ENCODE results near the gene STIMATE. TPM values are rescaled to one million over a fixed set of nuclear protein-coding genes. Genes with fewer than 3 reads are reported as not detected.

STIMATE gene
- total RNA-seq, 2 donors from 2014 or later = 7.6 to 10.3 TPM

DNA sequence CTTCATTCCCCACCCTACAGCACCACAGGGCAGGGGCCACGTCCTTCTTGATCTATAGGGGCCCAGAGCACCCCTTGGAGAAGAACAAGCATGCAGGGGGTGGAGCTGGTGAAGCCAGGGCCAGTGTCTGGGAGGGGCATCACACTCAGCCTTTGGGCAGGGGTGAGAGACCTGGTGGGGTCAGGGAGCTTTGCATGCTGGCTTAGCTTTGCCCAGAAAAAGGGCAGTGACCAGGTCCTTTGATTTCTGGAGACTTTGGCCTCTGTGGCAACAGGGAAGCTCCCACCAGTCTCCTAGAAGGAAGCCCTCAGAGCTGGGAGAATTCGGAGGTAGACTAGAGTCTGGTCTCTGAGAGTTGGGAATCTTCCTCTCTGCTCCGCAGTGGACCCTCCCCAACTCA lies 67.9 kb downstream of the STIMATE start:
- Histone ChIP-seq H3K4me1 (peaks cover 0 to 24% of the 10 kb centered on the region in 2 donors), H3K4me3 (no peak overlapping the region), H3K9me3 (no peaks in the 10 kb centered on the region), H3K27ac (no peak overlapping the region), H3K36me3 (no peaks in the 10 kb centered on the region), H3K27me3 (no peaks in the 10 kb centered on the region)
- no peak for DNase-seq (ENCODE audit: low spot score)
- TF ChIP-seq, protein P1, sequence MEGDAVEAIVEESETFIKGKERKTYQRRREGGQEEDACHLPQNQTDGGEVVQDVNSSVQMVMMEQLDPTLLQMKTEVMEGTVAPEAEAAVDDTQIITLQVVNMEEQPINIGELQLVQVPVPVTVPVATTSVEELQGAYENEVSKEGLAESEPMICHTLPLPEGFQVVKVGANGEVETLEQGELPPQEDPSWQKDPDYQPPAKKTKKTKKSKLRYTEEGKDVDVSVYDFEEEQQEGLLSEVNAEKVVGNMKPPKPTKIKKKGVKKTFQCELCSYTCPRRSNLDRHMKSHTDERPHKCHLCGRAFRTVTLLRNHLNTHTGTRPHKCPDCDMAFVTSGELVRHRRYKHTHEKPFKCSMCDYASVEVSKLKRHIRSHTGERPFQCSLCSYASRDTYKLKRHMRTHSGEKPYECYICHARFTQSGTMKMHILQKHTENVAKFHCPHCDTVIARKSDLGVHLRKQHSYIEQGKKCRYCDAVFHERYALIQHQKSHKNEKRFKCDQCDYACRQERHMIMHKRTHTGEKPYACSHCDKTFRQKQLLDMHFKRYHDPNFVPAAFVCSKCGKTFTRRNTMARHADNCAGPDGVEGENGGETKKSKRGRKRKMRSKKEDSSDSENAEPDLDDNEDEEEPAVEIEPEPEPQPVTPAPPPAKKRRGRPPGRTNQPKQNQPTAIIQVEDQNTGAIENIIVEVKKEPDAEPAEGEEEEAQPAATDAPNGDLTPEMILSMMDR (IDR thresholded peaks at IDR 0.05) = no peak

DNA sequence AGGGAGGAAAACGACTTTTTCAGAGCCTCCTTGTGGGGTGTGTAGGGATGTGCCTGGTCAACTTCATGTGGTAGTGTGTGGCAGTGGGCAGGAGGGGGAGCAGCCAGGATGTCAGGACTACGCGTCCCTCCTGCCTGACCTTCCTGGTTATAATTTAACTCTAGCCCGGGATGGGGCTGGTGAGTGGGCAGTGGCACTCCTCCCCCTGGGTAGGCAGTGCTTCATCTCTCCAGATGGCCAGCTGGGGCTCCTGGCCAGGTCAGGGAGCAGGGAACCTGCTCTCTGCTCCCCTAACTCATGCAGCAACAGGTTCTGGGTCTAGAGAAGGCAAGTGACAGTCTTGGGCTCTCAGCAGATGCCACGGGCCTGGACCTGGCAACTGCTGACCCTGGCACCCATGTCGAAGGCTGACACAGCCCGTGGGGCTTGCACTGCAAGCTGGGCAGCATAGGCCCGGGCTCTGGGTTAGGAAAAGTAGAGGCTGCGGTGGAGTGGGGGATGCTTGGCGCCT lies 69.4 kb downstream of the STIMATE start:
- Histone ChIP-seq H3K27ac (no peak overlapping the region), H3K4me1 (peaks cover 0 to 17% of the 10 kb centered on the region in 2 donors), H3K4me3 (no peak overlapping the region), H3K9me3 (no peaks in the 10 kb centered on the region), H3K36me3 (peaks cover 8% of the 10 kb centered on the region), H3K27me3 (no peaks in the 10 kb centered on the region)
- DNase-seq (ENCODE audit: low spot score) = no peak
- TF ChIP-seq, protein P1 (IDR thresholded peaks at IDR 0.05) = no peak

DNA sequence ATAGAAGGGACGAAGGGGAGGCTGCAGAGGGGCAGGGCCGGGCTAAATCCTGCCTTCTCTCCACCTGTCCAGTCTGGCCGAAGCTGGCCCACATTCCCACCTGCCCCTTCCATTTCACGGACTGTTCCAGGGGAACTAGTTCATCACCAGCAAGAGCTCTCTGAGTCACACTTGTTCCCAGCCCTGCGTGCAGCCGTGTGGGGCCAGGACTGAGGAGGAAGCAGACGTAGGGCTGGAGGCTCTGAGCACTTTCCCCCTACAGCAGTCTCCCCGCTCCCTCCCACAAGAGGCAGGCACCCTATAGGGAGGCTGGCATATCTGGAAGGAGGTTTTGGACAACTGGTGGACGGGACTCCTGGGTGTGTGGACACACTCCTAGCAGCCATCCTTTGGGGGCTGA lies 69.9 kb downstream of the STIMATE start:
- no peak overlapping the region for H3K27ac ChIP-seq

DNA sequence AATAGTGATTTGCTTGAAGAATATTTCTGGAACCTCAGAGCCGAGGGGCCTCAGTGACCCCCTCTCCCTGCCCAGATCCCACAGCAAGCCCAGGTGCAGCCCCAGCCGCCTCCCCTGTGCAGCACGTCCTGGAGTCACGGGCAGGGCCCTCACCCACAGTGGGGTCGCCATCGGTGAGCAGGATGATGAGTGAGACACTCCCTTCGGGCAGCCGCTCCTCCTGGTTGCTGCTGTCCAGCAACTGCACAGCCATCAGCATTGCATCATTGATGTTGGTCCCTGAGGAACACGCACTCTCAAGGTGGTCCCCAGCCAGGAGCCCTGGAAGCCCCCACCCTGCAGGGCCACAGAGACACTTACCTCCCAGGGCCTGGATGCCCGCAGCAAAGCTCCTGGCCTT lies 73.3 kb downstream of the STIMATE start:
- H3K27me3 ChIP-seq = no peaks in the 10 kb centered on the region
- TF ChIP-seq, protein P1 (IDR thresholded peaks at IDR 0.05) = no peak
- no peak overlapping the region for H3K4me3 ChIP-seq
- no peak for DNase-seq (ENCODE audit: low spot score)
- no peak overlapping the region for H3K27ac ChIP-seq
- H3K9me3 ChIP-seq = no peaks in the 10 kb centered on the region
- peaks cover 8% of the 10 kb centered on the region for H3K36me3 ChIP-seq
- H3K4me1 ChIP-seq = no peaks in the 10 kb centered on the region

More for the DNA sequence above, 69.9 kb downstream of the STIMATE start:
- H3K36me3 ChIP-seq = peaks cover 8% of the 10 kb centered on the region
- H3K4me1 ChIP-seq = peaks cover 0 to 17% of the 10 kb centered on the region in 2 donors
- no peaks in the 10 kb centered on the region for H3K27me3 ChIP-seq
- TF ChIP-seq, protein P1 (IDR thresholded peaks at IDR 0.05) = no peak
- H3K4me3 ChIP-seq = no peak overlapping the region
- H3K9me3 ChIP-seq = no peaks in the 10 kb centered on the region
- DNase-seq (ENCODE audit: low spot score) = no peak

DNA sequence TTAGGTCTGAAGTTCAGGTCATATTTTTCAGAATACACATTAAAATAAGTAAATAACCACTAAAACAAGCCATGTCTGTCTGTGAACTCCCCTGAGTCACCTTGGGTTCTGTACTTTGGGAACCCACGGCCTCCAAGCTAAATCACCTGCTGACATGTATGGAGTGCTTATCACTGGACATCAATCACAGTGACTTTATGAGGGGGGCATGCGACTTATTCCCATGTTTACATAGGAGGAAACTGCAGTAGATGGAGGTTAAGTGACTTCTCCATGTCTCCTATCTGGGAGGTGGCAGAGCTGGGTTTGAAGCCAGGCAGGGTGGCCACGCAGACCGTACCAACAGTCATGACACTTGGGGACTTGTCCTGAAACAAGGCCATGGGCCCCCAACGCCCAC lies 75.0 kb downstream of the STIMATE start:
- Histone ChIP-seq H3K27me3 (no peaks in the 10 kb centered on the region), H3K9me3 (no peaks in the 10 kb centered on the region), H3K4me3 (no peak overlapping the region), H3K4me1 (no peaks in the 10 kb centered on the region), H3K27ac (no peak overlapping the region), H3K36me3 (peaks cover 8% of the 10 kb centered on the region)
- DNase-seq (ENCODE audit: low spot score) = no peak
- TF ChIP-seq, protein P1 (IDR thresholded peaks at IDR 0.05) = no peak

DNA sequence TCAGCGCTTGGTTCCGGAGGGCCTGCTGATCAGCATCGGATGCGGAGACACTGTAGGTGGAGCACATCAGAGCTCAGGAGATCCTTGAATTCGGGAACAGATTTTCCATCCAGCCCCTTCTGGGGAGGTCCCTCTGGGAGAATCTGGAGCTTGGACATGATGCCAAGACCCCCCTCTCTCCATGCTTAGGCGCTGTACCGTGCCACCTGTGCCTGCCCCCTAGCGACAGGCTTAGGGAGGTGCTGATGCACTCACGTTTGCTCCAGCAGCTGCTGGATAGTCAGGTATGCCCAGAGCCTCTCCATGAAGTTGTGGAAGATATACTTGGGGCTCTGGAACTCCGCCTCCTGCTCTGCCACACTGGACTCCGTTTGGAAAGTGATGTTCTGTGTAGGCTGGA lies 76.6 kb downstream of the STIMATE start:
- Histone ChIP-seq H3K36me3 (peaks cover 8% of the 10 kb centered on the region), H3K9me3 (no peaks in the 10 kb centered on the region), H3K27me3 (no peaks in the 10 kb centered on the region), H3K27ac (no peak overlapping the region), H3K4me3 (no peak overlapping the region), H3K4me1 (no peaks in the 10 kb centered on the region)
- DNase-seq (ENCODE audit: low spot score) = no peak
- TF ChIP-seq, protein P1 (IDR thresholded peaks at IDR 0.05) = peak; percentile 18 to 43

All from right atrium auricular region (tissue), 2 donors.